ENCODE results near the gene ERBB4. TPM values are rescaled to one million over a fixed set of nuclear protein-coding genes. Genes with fewer than 3 reads are reported as not detected.

Gene ERBB4
- total RNA-seq, 1 experiment from 2014 or later = 0.04 TPM

DNA sequence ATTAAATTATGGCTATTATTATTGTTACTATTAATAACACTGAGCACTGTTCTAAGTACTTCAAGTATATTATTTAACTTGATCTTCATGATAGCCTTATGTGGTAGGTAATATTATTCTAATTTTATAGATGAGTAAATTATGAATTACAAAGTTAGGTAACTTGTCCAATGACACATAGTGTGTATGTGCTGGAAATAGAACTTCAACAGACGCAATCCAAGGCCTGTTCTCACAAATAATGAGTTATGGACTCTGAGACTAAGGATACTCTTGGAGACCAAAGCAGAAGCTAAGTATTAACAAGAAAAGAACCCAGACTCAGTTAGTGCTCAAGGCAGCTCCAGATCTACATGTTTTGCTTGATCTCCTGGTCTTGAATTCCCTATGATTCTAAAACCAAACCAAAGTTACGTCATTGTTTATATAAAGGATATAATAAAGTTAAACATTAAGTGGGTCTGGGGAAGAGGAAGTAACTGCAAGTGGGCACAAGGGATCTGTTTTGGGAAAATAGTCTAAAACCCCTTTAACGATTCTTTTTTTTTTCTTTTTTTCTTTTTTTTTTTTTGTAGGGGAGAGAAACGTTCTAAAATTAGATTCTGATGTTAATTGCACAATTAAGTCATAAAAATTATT is 211.3 kb downstream of the ERBB4 start:
- H3K18ac ChIP-seq (ENCODE audit: insufficient read length, low read depth, low read length) = no peak overlapping the region
- H3K23me2 ChIP-seq (ENCODE audit: insufficient read length, low read depth, low read length, poor library complexity, severe bottlenecking) = no peaks in the 10 kb centered on the region
- DNase-seq = no peak
- H3K27me3 ChIP-seq (ENCODE audit: insufficient read depth, low read length) = no peaks in the 10 kb centered on the region
- no peaks in the 10 kb centered on the region for H4K20me1 ChIP-seq (ENCODE audit: control insufficient read depth, insufficient read depth, insufficient read length)
- H3K27ac ChIP-seq (ENCODE audit: insufficient read length, low read depth, low read length) = no peak overlapping the region
- H3K4ac ChIP-seq (ENCODE audit: low read depth, low read length) = no peak overlapping the region
- WGBS (ENCODE audit: extremely low coverage, insufficient read length, low lambda C conversion rate) = no CpG with 5 or more reads among the region's 4 CpGs
- H2BK120ac ChIP-seq (ENCODE audit: low read depth, low read length, poor library complexity, severe bottlenecking) = no peak overlapping the region
- H4K5ac ChIP-seq (ENCODE audit: insufficient read length, low read depth, low read length) = no peak overlapping the region
- no peaks in the 10 kb centered on the region for H3K79me1 ChIP-seq (ENCODE audit: insufficient read depth, low read depth, low read length, poor library complexity, severe bottlenecking)
- H3K4me3 Mint-ChIP-seq = no peak overlapping the region
- no peak overlapping the region for H3T11ph ChIP-seq (ENCODE audit: low read length)
- H4K8ac ChIP-seq (replicated peaks; ENCODE audit: insufficient read length, low read depth, low read length) = no peak overlapping the region
- no peak overlapping the region for H2BK5ac ChIP-seq (ENCODE audit: insufficient read length, low read length)
- TF ChIP-seq, protein P1, sequence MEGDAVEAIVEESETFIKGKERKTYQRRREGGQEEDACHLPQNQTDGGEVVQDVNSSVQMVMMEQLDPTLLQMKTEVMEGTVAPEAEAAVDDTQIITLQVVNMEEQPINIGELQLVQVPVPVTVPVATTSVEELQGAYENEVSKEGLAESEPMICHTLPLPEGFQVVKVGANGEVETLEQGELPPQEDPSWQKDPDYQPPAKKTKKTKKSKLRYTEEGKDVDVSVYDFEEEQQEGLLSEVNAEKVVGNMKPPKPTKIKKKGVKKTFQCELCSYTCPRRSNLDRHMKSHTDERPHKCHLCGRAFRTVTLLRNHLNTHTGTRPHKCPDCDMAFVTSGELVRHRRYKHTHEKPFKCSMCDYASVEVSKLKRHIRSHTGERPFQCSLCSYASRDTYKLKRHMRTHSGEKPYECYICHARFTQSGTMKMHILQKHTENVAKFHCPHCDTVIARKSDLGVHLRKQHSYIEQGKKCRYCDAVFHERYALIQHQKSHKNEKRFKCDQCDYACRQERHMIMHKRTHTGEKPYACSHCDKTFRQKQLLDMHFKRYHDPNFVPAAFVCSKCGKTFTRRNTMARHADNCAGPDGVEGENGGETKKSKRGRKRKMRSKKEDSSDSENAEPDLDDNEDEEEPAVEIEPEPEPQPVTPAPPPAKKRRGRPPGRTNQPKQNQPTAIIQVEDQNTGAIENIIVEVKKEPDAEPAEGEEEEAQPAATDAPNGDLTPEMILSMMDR (conservative IDR thresholded peaks at IDR 0.05) = no peak
- no peak overlapping the region for H2BK15ac ChIP-seq (ENCODE audit: low read depth, low read length)
- H2BK12ac ChIP-seq (ENCODE audit: insufficient read length, low read depth, low read length) = no peak overlapping the region
- H3K36me3 Mint-ChIP-seq (ENCODE audit: insufficient read depth in 1 of 3, low read depth in 3 of 3) = no peaks in the 10 kb centered on the region
- H3K79me2 ChIP-seq (ENCODE audit: insufficient read depth, low read length) = no peaks in the 10 kb centered on the region
- no peak overlapping the region for H3K23ac ChIP-seq (ENCODE audit: insufficient read length, low read depth, low read length)
- H3K4me1 ChIP-seq (ENCODE audit: insufficient read depth, low read length) = no peaks in the 10 kb centered on the region
- H3K27ac Mint-ChIP-seq = no peak overlapping the region; a peak in 1 of 7 replicates
- no peak overlapping the region for H3K4me2 ChIP-seq (ENCODE audit: insufficient read depth, insufficient read length, low read length)
- no peak overlapping the region for H3K9ac ChIP-seq (ENCODE audit: extremely low read depth, insufficient read length, low read length)
- H3K27me3 Mint-ChIP-seq (ENCODE audit: low read depth) = no peaks in the 10 kb centered on the region
- no peak overlapping the region for H2AFZ ChIP-seq (ENCODE audit: low read length)
- H2BK20ac ChIP-seq (ENCODE audit: low read depth, low read length, poor library complexity, severe bottlenecking) = no peak overlapping the region
- H3K14ac ChIP-seq (ENCODE audit: insufficient read depth, low read length) = no peak overlapping the region
- H3K4me1 Mint-ChIP-seq = peaks cover 4 to 5% of the 10 kb centered on the region in 2 experiments; a peak in 2 of 4 replicates
- H3K56ac ChIP-seq (ENCODE audit: insufficient read length, low read depth, low read length) = no peak overlapping the region
- H3K9me3 ChIP-seq (ENCODE audit: control insufficient read depth, low read depth, low read length) = no peaks in the 10 kb centered on the region
- no peaks in the 10 kb centered on the region for H3K9me3 Mint-ChIP-seq
- no peak overlapping the region for H2AK5ac ChIP-seq (ENCODE audit: insufficient read length, low read length)
- H4K91ac ChIP-seq (ENCODE audit: insufficient read length, low read depth, low read length) = no peak overlapping the region

Measured in H9 (cell line).